ENCODE results near the gene ACOXL.

Gene ACOXL

DNA sequence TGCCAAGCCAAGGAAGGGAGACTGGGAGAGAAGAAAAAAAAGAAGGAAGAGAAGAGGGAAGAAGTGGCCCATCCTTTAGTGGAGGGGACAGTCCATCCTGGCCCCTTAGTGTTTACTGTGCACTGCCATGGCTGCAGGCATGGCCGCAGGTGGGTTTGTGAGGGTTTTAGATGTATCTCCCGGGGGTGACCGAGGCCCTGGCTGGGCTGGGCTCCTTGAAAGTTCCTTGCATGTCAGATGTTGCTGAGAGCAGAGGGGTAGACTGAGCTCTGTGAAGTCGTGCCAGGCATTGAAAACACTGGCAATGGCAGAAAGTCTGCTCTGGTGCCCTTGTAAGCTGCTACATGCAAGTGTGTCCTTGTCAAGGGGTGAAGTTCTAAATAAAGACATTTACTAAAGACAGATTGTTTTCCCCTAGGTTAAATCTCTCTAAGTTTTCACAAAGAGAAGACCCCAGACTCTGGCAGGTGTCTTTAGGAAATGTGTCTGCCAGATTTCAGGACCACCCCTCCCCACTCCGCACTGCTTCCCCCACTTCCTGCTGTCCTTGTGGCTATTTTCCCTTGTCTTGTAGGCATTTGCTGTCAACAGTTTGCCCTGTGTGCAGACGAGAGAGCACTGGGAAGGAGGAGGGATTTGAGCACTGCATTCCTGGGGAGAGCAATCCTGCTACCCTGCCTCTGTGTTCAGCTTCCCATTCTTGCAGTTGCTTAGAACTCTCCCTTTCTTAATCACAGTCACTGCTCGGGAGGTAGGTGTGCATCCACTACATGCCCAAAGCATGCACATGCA is 68.4 kb downstream of the ACOXL start:
- no peak for DNase-seq

GRCh38 chr2:110802208-110802932 is 70.0 kb downstream of the ACOXL start:
- DNase-seq = no peak

DNA sequence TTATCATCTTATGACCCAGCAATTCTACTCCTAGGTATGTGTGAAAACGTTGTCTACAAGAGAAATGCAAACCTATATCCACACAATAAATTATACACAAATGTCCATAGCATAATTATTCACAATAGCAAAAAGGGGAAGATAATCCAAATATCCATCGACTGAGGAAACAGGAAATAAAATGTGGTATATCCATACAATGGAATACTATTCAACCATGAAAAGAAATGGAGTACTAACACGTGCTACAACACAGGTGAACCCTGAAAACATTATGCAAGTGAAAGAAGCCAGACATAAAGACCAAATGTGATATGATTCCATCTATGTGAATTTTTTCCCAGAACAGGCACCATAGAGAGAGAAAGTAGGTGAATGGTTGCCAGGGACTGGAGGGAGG is 72.1 kb downstream of the ACOXL start:
- DNase-seq = no peak

GRCh38 chr2:110804915-110805314 is 72.5 kb downstream of the ACOXL start:
- DNase-seq = no peak

DNA sequence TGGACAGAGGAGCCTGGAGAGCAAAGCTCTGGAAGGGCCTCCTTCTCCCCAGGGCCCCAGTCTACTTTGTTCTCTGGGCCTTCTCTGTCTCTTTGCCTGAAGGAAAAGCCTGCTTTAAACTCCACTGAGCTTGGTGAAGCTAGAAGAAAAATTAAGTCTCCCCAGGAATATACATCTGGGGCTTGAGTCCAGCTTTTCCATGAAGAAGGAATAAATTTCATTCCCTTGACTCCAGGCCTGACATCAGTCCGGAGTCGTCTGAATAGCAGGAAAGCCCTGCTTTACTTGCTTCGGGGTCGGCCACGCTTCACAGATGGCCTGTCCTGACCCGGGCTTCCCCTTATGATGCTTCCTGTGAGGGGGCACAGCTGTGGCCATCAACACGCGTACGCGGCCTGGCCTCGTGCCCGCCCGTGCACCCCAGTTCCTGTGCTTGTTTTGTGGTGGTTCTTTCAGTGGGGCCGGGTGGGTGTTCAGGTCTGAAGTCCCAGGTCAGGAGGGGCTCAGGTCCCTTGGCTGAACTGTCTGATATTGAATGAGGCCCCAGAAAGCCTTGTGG is 73.6 kb downstream of the ACOXL start:
- DNase-seq = no peak

DNA sequence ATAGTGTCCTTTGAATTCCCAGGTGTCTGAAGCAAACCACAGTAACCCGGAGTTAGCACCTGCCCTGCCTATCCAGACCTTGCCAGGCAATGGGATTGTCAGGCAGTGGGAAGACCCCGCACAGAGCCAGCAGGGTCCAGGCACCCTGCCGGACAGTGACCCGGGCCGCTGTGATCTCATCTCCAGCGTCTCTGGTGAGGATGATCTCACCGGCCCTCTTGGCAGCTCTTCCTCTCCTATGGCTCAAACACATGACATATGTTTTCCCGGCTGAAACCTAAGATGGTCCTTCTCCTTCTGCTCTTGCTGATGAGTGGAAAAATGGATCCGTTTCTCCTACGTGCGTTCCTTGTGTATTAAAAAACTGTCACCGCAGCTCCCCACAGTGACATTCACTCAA is 75.1 kb downstream of the ACOXL start:
- DNase-seq = peak; percentile 37

GRCh38 chr2:110810404-110810803 is 78.0 kb downstream of the ACOXL start:
- DNase-seq = no peak

GRCh38 chr2:110812726-110813645 is 80.6 kb downstream of the ACOXL start:
- no peak for DNase-seq

- no peak for DNase-seq
Measured at GRCh38 chr2:110813896-110814295, 81.5 kb downstream of the ACOXL start.

GRCh38 chr2:110815938-110816337 is 83.6 kb downstream of the ACOXL start:
- no peak for DNase-seq

DNA sequence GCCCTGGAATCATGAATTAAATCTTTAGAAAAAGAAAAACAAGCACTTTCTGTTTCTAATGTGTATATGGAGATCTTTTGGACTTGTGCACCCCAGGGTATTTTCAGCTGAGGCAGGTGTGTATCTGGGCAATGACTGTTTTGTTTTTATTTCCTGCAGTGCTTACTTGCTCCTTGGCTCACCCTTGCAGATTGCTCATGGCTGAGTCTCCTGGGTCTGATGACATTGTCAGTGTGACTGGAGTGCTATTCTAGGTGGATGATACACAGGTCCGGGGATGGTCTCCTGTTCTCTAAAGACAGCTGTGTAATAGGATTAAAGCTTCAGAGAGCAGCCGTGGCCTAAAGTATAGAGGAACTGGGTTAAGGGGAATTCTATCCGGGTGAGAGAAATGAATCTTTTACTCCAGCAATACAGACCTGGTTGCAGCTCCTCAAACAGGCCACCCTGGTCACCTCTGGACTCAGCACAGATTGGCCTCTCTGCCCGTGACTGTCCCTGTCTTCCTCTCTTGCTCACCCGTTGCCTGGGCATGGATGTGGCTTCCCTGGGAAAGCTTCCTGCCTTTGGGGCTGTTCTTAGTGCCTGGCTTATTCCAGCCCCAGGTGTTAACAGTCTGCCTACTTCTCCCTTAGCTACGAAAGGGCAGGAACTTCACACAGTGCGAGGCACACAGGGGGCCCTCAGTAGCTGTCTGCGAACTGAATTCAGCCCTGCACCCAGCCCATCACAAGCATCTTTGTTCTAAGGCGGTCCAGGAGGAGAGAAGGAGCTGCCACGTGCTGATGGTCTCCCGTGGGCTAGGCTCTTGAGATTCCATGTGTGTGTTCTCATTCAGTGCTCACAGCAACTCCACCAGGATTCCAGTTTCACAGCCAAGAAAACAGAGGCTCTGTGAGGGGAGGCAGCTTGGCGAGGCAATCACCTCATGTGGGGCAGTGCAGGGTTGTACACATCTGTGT is 84.3 kb downstream of the ACOXL start:
- no peak for DNase-seq

- peak; percentile 16 for DNase-seq
Measured at GRCh38 chr2:110818767-110819481, 86.6 kb downstream of the ACOXL start.

DNA sequence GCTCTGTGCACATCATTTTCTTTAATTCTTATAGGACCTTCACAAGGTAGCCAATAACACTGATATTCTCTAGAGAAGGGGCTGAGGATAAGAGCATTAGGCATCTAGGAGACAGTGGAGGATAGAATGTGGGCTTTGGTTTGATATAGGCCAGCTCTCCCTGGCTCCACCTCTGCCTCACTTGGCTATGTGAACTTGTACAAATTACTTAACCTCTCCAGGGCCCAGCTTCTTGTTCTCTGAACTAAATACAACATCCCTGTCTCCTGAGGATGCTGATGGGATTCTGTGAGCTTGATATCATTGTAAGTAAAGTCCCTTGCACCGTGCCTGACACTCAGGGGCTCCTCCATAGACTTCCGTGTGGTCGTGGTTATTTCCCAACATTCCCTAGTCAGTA is 87.3 kb downstream of the ACOXL start:
- DNase-seq = no peak

GRCh38 chr2:110820128-110820527 is 87.8 kb downstream of the ACOXL start:
- no peak for DNase-seq

- DNase-seq = no peak
Measured at GRCh38 chr2:110823165-110823564, 90.8 kb downstream of the ACOXL start.

GRCh38 chr2:110827511-110827910 is 95.1 kb downstream of the ACOXL start:
- DNase-seq = no peak

GRCh38 chr2:110828330-110828729 is 96.0 kb downstream of the ACOXL start:
- DNase-seq = no peak

DNA sequence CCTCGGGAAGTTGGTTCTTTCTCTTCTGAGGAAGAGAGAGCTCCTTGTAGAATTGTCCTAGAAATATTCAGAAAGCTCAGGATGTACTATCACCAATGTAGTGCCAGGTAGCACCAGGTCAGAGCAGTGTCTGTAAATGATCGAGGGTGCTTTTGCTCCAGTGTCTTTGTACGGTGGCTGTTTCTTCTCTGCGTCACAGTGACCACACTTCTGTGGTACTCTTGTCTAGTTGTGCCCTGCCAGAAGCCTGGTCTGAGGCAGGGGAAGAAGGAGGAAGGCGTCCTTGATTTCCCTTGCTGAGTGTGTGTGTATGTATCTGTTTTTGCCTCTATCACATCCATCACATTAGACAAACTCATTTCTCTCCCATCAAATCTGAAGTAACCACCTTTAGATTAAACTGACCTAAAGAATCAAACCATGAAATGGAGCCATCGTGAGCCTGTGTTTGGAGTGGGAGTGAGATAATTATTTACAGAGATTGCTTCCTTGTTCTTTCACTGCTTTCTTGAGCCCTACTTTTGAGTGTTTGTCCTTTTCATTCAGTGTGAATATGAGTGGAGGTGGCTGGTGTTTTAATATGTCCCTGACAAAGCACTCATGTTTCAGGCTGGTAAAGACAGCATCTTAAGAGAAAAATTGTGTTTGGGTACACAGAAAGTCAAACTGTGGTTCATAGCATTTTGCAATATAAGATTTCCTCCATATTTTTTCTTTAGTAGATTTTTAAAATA is 97.2 kb downstream of the ACOXL start:
- DNase-seq = no peak

DNA sequence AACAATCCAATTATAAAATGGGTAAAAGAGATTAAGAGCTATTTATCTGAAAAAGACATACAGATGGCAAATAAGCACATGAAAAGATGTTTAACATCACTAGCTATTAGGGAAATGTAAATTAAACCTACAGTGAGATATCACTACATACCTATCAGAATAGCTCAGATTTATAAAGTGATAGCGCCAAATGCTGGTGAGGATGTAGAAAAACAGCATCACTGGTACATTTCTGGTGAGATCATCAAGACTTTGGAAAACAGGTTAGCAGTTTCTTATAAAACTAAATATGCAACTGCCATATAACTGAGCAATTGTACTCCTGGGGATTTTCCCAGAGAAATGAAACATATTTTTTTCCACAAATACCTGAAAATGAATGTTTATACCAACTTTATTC is 100.4 kb downstream of the ACOXL start:
- DNase-seq = no peak

- DNase-seq = no peak
Measured at GRCh38 chr2:110834134-110834827, 101.9 kb downstream of the ACOXL start.

Data from DMS 273 treated with DMSO at 0.1 percent for 48 hours (cell line).